HG03432 (cell line): ENCODE measurements around the gene SMIM13.

ENCODE experiments used
- ATAC-seq: cut with Tn5 transposase; IDR thresholded peaks from one replicate; pipeline ENCODE4 v1.9.1; 2021; ENCODE audit warnings: mild to moderate bottlenecking, moderate library complexity; ENCODE audit not compliant: unreplicated experiment

The SMIM13 gene

DNA sequence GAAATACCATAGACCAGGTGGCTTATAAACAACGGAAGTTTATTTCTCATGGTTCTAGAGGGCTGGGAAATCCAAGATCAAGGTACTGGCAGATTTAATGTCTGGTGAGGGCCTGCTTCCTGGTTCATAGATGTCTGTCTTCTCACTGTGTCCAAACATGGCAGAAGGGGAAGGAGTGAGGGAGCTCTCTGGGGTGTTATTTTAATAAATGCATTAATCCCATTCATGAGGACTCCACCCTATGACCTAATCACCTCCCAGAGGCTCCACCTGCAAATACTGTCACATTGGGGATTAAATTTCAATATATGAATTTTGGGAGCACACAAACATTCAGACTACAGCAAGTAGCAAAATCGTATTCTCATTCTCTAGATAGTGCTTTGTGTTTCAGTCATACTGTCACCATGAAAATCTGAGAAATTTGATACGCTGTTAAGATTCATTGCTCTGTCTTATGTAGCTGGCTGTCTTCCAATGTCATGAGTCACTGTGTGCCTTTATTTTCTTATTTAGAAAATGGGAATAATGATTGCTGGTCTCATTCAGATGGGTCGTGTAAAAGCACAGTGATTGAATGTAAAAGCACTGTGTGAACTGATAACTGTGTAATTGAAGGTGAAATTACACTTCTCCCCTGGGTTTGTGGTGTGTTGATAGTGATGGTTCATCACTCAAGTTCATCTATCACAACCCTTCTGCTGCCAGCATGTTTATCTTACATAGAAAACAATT is 26.8 kb downstream of the SMIM13 start:
- ATAC-seq = no peak

GRCh38 chr6:11121851-11122250 is 28.2 kb downstream of the SMIM13 start:
- ATAC-seq = no peak

- ATAC-seq = no peak
Observed at GRCh38 chr6:11122380-11122779, 28.7 kb downstream of the SMIM13 start.

DNA sequence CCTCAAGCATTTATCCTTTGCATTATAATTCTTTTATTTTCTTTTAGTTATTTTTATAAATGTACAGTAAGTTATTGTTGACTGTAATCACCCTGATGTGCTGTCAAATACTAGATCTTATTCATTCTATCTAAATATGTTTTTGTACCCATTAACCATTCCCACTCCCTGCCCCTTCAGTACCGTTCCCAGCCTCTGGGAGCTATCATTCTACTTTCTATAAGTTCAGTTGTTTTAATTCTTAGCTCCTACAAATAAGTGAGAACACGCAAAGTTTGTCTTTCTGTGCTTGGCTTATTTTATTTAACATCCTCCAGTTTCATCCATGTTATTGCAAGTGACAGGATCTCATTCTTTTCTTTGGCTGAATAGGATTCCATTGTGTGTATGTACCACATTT is 30.3 kb downstream of the SMIM13 start:
- no peak for ATAC-seq

DNA sequence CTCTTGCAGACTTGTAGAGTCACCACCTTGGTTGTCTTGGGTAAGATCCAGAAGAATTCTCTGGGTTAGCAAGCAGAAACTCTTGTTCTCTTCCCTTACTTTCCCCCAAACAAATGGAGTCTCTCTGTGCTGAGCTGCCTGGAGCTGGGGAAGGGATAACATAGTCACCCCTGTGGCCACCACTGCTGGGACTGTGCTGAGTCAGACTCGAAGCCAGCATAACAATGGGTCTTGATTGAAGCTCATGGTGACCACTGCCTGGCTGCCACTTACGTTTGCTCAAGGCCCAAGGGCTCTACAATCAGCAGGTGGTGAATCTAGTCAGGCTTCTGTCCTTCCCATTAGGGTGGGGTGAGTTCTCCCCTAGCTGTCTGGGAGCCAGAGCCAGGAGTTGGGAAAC is 33.2 kb downstream of the SMIM13 start:
- no peak for ATAC-seq

- ATAC-seq = no peak
Observed at GRCh38 chr6:11128608-11129007, 35.0 kb downstream of the SMIM13 start.

- ATAC-seq = peak; percentile 76
Observed at GRCh38 chr6:11129908-11130565, 36.4 kb downstream of the SMIM13 start.

GRCh38 chr6:11130605-11131004 is 37.0 kb downstream of the SMIM13 start:
- peak; percentile 26 for ATAC-seq

- no peak for ATAC-seq
Observed at GRCh38 chr6:11132194-11132888, 38.7 kb downstream of the SMIM13 start.

DNA sequence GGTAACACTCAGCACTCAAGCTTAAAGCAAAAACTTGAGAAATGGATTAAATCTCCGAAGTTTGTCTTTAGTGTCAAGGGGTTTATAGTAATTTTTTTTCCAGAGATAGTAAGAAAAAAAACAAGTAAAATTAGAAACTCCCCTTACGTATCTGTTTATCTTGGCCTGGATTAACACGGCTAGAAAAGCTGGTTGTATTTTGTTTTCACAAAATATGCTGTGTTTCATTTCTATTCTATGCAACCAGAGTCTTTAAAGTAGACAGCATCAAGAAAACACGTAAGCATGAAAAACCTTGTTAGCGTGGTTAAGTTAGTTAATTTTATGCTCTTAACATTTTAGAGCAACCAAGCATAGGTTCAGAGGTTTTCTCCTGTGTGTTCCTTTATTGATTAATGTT is 39.6 kb downstream of the SMIM13 start:
- ATAC-seq = no peak

DNA sequence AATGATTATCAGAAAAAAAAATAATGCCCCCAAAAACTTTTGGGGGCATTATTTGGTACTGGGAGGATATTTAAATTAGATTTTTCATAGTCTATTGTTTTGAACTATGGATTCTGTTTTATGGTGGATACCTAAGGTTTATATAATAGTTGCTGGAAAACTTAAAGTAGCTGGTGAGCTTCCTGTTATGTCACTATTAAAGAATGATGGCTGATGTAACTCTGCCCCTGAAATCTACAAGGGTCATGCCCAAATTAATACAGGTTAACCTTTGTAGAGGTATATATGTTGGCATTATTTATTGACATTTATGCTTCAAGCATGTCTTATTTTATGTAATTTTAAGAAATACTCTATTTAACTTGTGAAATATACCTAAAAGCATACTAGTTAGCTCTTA is 43.2 kb downstream of the SMIM13 start:
- ATAC-seq = no peak

DNA sequence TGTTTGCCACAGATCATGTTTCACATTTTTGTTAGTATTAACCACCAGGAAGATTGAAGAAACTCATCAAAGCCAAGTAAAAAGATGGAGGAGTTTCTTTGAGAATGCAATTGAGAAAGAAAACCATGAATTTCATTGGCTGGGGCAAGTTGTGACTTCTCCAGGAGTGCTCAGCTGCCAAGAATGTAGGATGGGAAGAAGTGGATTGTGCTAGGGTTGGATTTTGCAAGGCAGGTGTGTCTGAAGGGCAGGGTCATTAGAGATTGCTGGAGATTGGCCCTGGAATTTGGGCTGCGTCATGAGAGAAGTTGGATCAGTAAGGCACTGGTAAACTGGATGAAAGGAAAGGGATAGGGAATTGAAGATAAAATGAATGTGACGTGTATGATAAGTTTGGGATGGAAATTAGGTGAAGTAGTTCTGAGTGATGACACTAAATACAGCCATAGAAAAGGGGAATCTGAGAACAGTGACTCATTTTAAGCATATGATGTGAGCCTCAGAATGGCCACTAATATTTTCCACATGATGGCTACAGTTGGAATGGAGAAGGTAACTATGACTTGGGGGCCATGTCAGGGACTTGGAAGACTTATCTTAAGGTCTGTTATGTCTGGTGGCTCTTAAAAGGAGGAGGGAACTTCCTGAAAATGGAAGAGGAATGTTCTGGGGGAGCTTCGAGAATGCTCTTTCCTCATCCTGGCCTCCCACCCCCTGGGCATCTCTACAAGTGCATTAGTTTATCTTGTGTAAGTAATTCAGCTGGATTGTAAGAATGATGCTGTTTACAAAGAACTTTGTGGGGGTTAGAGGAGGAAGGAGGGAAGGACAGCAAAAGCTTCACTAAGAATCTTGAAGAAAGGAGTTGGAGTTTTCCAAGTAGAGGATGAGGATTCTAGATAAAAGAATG is 45.7 kb downstream of the SMIM13 start:
- peak; percentile 53 for ATAC-seq

- ATAC-seq = no peak
Observed at GRCh38 chr6:11140056-11140455, 46.4 kb downstream of the SMIM13 start.

GRCh38 chr6:11141295-11141694 is 47.7 kb downstream of the SMIM13 start:
- no peak for ATAC-seq

DNA sequence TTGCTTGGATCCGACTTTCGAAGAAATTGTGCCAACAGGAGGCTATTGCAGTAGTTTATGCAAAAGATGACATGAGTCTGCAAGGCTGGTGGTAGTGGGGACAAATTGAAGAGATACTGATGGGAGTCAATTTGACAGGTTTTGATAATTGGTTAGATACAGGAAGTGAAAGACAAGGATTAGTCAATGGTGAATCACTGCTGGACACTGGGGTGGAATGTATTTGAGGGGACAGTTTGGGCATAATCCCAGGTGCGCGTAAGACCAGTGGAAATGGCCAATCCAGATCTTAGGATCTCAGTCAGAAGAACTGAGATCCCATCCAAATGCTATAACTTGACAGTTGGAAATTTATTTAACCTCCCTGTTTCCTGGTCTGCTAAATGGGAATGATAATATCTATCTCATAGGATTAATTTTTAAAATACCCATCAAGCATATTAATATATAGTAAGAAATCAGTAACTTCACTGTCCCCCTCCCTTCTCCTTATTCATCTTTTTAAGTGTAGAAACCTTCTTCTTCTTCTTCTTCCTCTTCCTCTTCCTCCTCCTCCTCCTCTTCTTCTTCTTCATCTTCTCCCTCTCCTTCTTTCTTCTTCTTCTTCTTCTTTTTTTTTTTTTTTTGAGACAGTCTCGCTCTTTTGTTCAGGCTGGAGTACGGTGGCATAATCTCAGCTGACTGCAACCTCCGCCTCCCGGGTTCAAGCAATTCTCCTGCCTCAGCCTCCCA is 48.8 kb downstream of the SMIM13 start:
- ATAC-seq = no peak

GRCh38 chr6:11143394-11144371 is 50.0 kb downstream of the SMIM13 start:
- no peak for ATAC-seq

DNA sequence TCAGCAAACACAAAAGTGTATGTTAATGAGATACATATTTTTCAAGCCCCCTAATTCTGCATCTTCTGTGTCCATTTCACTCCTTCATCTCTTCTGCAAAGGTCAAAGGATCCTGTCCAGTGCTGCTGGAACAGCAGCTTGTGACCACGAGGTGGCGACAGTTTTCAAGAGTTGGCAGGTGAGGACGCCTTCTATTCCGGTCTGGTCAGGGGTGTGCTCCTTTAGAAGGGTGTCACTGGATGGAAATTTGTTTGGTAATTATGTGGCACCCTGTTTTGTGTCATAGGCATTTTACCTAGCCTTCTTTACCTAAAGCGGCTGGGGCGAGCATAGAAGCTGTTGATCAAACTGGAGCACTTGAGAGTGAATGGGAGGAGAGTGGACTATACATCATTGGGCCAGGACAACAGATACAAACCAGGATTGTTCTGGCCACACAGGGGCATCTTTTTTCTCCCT is 50.8 kb downstream of the SMIM13 start:
- ATAC-seq = peak; percentile 80

DNA sequence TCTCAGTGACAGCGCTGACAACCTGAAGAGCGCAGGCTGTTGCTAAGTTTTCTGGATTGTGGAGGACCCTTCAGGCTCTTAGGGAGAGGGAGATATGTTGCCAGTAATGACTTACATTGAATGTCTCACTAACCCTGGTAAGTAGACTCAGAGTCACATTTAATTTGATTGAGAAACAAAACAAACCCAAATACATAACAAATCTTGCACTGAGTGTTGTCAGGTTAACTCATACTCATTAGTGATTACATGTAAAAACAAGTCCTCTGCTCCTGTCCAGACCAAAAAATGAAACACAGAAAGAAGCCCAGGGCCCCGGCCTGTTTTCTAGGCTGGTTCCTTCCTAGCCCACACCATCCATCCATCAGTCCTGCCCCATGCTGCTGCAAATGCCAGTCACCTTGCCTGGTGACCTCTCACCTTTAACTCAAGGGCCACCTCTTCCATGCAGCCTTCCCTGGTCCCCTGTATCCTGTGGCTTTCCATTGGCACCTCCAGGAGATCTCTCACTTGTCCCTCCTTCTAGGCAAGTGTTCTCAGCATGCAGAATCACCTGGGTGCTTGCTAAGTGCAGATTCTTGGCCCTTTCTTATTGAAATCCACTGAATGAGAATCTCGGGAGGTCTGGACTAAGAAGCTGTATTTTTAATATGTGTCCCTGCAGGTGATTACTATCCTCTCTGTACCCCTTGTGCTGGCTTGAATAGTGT is 52.6 kb downstream of the SMIM13 start:
- no peak for ATAC-seq
